Fibroblast of lung (primary cell): ENCODE data around the gene IGF2R. TPM values are rescaled to one million over a fixed set of nuclear protein-coding genes. Genes with fewer than 3 reads are reported as not detected.

Source experiments
- DNase-seq, 2 donors: peaks; one replicate each; pipeline versions ENCODE4 v3.0.0 to v3.0.0-alpha.2; 2010; ENCODE audit warnings: low read depth in 2 of 2
- H2AFZ ChIP-seq: 2 replicates; pipeline ENCODE4 v1.5.1; 2012; ENCODE audit warnings: low read length, control low read depth, inconsistent platforms
- H3K27ac ChIP-seq: 2 replicates; pipeline ENCODE4 v1.5.1; 2011; ENCODE audit warnings: low read length, control low read depth; ENCODE audit not compliant: insufficient read depth
- H3K27me3 ChIP-seq: 2 replicates; pipeline ENCODE4 v1.5.1; 2011; ENCODE audit warnings: mild to moderate bottlenecking, low read length; ENCODE audit not compliant: control insufficient read depth, insufficient read depth
- H3K36me3 ChIP-seq: 2 replicates; pipeline ENCODE4 v1.5.1; 2011; ENCODE audit warnings: low read length; ENCODE audit not compliant: control insufficient read depth, insufficient read depth
- H3K4me1 ChIP-seq: 2 replicates; pipeline ENCODE4 v1.5.1; 2011; ENCODE audit warnings: low read length; ENCODE audit not compliant: control insufficient read depth, insufficient read depth; ENCODE audit errors: extremely low read depth
- H3K4me2 ChIP-seq: 2 replicates; pipeline ENCODE4 v1.5.1; 2011; ENCODE audit warnings: low read length, control low read depth; ENCODE audit not compliant: insufficient read depth; ENCODE audit errors: extremely low read depth
- H3K4me3 ChIP-seq, 4 experiments: fragments of 200-600 bp in 1 of 4; sonication (generic) in 1 of 4; replicated peaks in 1 of 4; 2 replicates each; pipeline ENCODE4 v1.5.1; 2011 to 2016; ENCODE audit warnings: low read length in 4 of 4, low read depth in 3 of 4, mild to moderate bottlenecking in 3 of 4, control low read depth in 2 of 4, inconsistent platforms in 1 of 4, mixed read lengths in 1 of 4; ENCODE audit not compliant: insufficient read depth in 1 of 4; ENCODE audit errors: control extremely low read depth in 1 of 4
- H3K79me2 ChIP-seq: 2 replicates; pipeline ENCODE4 v1.5.1; 2012; ENCODE audit warnings: mild to moderate bottlenecking, low read length, inconsistent platforms; ENCODE audit not compliant: control insufficient read depth, insufficient read depth
- H3K9ac ChIP-seq: 2 replicates; pipeline ENCODE4 v1.5.1; 2011; ENCODE audit warnings: mild to moderate bottlenecking, low read length, control low read depth; ENCODE audit not compliant: insufficient read depth
- H3K9me3 ChIP-seq: 2 replicates; pipeline ENCODE4 v1.5.1; 2012; ENCODE audit warnings: low read depth, low read length; ENCODE audit not compliant: control insufficient read depth, insufficient read depth
- H4K20me1 ChIP-seq: 2 replicates; pipeline ENCODE4 v1.5.1; 2011; ENCODE audit warnings: low read length; ENCODE audit not compliant: control insufficient read depth, insufficient read depth; ENCODE audit errors: extremely low read depth
- EZH2 ChIP-seq: IDR thresholded peaks from 2 replicates; pipeline ENCODE4 v1.5.1; 2012; ENCODE audit warnings: low read length, control low read depth, mild to moderate bottlenecking; ENCODE audit errors: missing control alignments
- polyA plus RNA-seq, 2 donors: library from polyadenylated mRNA; depleted of rRNA in 1 of 2; stranded (reverse) in 1 of 2; unstranded in 1 of 2; fragments of >200 nt; gene quantifications; 2 replicates each; pipeline ENCODE4 v1.2.1, GENCODE V29; 2011 to 2012; ENCODE audit warnings: missing spikeins in 1 of 2
- total RNA-seq: library from RNA; depleted of rRNA; stranded (reverse); fragments of >200 nt; gene quantifications from 2 replicates; pipeline ENCODE4 v1.2.1, GENCODE V29; 2014
- TF ChIP-seq, protein P1 (sequence below), 2 donors: IDR thresholded peaks in 1 of 2; conservative IDR thresholded peaks in 1 of 2; 1 replicate in 1 of 2; 2 replicates in 1 of 2; pipeline ENCODE4 v1.5.1; 2011 to 2012; ENCODE audit warnings: low read length in 2 of 2, control low read depth in 1 of 2, inconsistent platforms in 1 of 2, low read depth in 1 of 2, mild to moderate bottlenecking in 1 of 2

Gene IGF2R
- total and polyA plus RNA-seq, 2 donors (not counting 1 experiment from before 2014, with no cell fraction given) = 37.6 to 300 TPM

DNA sequence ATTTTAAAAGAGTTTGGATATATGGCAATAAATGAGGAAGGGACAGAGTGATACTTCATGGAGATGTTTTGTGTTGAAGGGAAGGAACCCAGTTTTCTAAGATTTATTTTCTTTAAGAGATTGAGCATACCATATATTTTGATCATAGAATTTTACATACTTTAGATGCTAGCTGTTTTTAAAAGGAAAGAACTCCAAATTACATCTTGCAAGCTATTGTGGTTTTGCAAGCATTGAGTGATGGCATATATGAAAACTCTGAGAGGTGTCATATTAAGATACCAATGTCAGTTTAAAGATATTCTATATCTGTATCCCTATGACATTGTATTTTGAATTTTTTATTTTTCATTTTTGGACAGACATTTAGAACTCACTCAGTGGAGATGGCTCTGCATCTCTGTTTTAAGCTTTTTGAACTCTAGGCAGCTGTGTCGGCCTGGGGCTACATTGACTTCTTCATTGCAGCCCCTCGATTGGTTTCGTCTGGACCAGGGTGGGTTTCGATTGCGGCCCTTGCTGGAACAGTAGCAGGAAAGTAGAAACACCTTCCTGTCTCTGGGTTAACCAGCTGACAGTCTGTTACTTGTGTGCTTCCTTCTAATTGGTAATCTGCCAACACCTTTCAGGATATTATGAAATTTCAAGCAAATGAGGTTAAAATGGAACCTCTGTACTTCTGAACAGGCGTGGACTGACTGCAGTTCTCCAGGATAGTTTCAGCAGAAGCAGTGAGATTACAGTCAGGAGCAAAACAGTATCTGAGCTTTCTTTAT, 14.0 kb downstream of the IGF2R start:
- peak overlapping the region; percentile 44 for H3K4me2 ChIP-seq

DNA sequence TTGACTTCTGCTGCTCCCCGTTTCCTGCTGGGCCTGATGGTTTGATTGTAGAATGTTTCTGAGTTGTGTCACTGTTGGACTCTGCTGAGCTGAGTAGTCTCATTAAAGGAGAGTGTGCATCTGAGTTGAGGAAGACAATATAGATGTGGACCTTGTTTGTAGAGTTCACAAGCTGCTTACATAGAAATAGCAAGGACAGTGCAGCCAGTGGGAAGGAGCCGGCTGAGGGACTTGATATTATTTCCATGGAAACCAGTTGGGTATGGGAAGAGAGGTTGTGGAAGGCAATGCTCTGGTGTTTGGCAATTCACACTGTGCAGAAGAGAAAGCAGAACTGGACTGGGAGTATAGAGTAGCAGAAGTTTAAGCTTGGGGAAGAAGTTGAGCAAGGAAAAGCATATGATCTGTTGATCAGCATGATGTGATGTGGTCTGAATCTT, 14.8 kb downstream of the IGF2R start:
- H3K9me3 ChIP-seq = no peaks in the 10 kb centered on the region
- H3K27ac ChIP-seq = peak overlapping the region; percentile 57
- no peaks in the 10 kb centered on the region for H3K36me3 ChIP-seq
- no peaks in the 10 kb centered on the region for H4K20me1 ChIP-seq
- peak in 1 of 2 donors; percentile 52 for DNase-seq
- peak overlapping the region; percentile 44 for H3K4me2 ChIP-seq
- TF ChIP-seq, protein P1, sequence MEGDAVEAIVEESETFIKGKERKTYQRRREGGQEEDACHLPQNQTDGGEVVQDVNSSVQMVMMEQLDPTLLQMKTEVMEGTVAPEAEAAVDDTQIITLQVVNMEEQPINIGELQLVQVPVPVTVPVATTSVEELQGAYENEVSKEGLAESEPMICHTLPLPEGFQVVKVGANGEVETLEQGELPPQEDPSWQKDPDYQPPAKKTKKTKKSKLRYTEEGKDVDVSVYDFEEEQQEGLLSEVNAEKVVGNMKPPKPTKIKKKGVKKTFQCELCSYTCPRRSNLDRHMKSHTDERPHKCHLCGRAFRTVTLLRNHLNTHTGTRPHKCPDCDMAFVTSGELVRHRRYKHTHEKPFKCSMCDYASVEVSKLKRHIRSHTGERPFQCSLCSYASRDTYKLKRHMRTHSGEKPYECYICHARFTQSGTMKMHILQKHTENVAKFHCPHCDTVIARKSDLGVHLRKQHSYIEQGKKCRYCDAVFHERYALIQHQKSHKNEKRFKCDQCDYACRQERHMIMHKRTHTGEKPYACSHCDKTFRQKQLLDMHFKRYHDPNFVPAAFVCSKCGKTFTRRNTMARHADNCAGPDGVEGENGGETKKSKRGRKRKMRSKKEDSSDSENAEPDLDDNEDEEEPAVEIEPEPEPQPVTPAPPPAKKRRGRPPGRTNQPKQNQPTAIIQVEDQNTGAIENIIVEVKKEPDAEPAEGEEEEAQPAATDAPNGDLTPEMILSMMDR (conservative IDR thresholded peaks at IDR 0.05 in 1 of 2, IDR thresholded peaks at IDR 0.05 in 1 of 2; ENCODE audit: low read depth in 1 of 2, low read length in 2 of 2) = no peak
- no peak for TF ChIP-seq EZH2
- H3K4me1 ChIP-seq = peaks cover 33% of the 10 kb centered on the region
- H3K9ac ChIP-seq = no peak overlapping the region
- H2AFZ ChIP-seq = no peak overlapping the region
- peaks cover 90% of the 10 kb centered on the region for H3K79me2 ChIP-seq
- no peaks in the 10 kb centered on the region for H3K27me3 ChIP-seq
- H3K4me3 ChIP-seq = no peak overlapping the region

More for the DNA sequence above, 14.0 kb downstream of the IGF2R start:
- DNase-seq = peak; percentile 30 to 67
- no peaks in the 10 kb centered on the region for H3K9me3 ChIP-seq
- no peaks in the 10 kb centered on the region for H4K20me1 ChIP-seq
- no peak overlapping the region for H3K9ac ChIP-seq
- H3K79me2 ChIP-seq = peaks cover 92% of the 10 kb centered on the region
- TF ChIP-seq, protein P1 (conservative IDR thresholded peaks at IDR 0.05 in 1 of 2, IDR thresholded peaks at IDR 0.05 in 1 of 2; ENCODE audit: low read depth in 1 of 2, low read length in 2 of 2) = no peak
- TF ChIP-seq EZH2 = no peak
- H3K4me3 ChIP-seq = no peak overlapping the region
- peak overlapping the region; percentile 57 for H3K27ac ChIP-seq
- H3K27me3 ChIP-seq = no peaks in the 10 kb centered on the region
- H3K4me1 ChIP-seq = peaks cover 33% of the 10 kb centered on the region
- no peak overlapping the region for H2AFZ ChIP-seq
- no peaks in the 10 kb centered on the region for H3K36me3 ChIP-seq

DNA sequence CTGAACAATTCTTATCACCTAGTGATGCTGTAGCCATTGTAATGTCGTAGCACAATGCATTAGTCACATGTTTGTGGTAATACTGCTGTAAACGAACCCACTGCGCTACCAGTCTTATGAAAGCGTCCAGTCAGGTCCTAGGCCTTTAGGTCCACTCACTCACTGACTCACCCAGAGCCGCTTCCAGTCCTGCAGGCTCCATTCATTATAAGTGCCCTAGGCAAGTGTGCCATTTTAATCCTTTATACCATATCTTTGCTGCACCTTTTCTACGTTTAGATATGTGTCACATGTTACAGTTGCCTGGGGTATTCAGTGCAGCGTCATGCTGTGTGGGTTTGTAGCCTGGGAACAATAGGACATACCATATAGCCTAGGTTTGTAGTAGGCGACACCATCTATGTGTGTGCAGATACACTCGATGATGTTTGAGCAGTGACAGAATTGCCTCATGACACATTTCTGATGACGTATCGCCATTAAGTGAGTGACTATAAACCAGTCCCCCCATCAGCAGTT, 15.4 kb downstream of the IGF2R start:
- Histone ChIP-seq H3K9ac (no peak overlapping the region), H3K4me3 (no peak overlapping the region), H3K36me3 (no peaks in the 10 kb centered on the region), H3K27me3 (no peaks in the 10 kb centered on the region), H3K4me1 (peaks cover 34% of the 10 kb centered on the region), H2AFZ (no peak overlapping the region), H3K9me3 (no peaks in the 10 kb centered on the region), H3K4me2 (no peak overlapping the region), H3K27ac (peak overlapping the region; percentile 57), H3K79me2 (peaks cover 90% of the 10 kb centered on the region), H4K20me1 (no peaks in the 10 kb centered on the region)
- peak; percentile 79 to 97 for DNase-seq
- TF ChIP-seq, protein P1 (conservative IDR thresholded peaks at IDR 0.05 in 1 of 2, IDR thresholded peaks at IDR 0.05 in 1 of 2; ENCODE audit: low read depth in 1 of 2, low read length in 2 of 2) = no peak
- no peak for TF ChIP-seq EZH2
